Hematopoietic multipotent progenitor cell treated with erythropoietin and hydrocortisone succinate and interleukin-3 and kit ligand, for 17 days (in vitro differentiated cells): ENCODE measurements around the gene CORO7.
A peak's percentile ranks its signal among the peaks of the same experiment; 100 is the strongest.
"Not testable (repeated sequence)": the region's sequence is repeated elsewhere in the genome, so short reads cannot be mapped to it uniquely, and the experiment has no call there.

Source experiments
- DNase-seq: peaks from one replicate; pipeline ENCODE4 v3.0.0-alpha.2; 2015; ENCODE audit warnings: low spot score

CORO7 gene

GRCh38 chr16:4352843-4353242 is 63.6 kb downstream of the CORO7 start:
- DNase-seq = no peak

- no peak for DNase-seq
Measured at GRCh38 chr16:4351880-4352279, 64.5 kb downstream of the CORO7 start.

GRCh38 chr16:4350787-4351659 is 65.4 kb downstream of the CORO7 start, which contains the start of gene PAM16:
Gene PAM16 (minus strand): TSS chr16:4351321. CDS start chr16:4351234, 87 bp downstream.
- DNase-seq = peak; percentile 91

GRCh38 chr16:4350365-4350786 is 66.0 kb downstream of the CORO7 start:
- no peak for DNase-seq

GRCh38 chr16:4349332-4349731 is 67.1 kb downstream of the CORO7 start:
- no peak for DNase-seq

GRCh38 chr16:4347765-4348509 is 68.5 kb downstream of the CORO7 start:
- no peak for DNase-seq

- no peak for DNase-seq
Measured at GRCh38 chr16:4347010-4347409, 69.4 kb downstream of the CORO7 start.

- DNase-seq = no peak
Measured at GRCh38 chr16:4345836-4346781, 70.3 kb downstream of the CORO7 start.

- no peak for DNase-seq
Measured at GRCh38 chr16:4344983-4345835, 71.2 kb downstream of the CORO7 start.

- not testable (repeated sequence) for DNase-seq
Measured at GRCh38 chr16:4344300-4344982, 72.0 kb downstream of the CORO7 start.

- DNase-seq = no peak
Measured at GRCh38 chr16:4342866-4343744, 73.3 kb downstream of the CORO7 start.

- DNase-seq = no peak
Measured at GRCh38 chr16:4341250-4341649, 75.1 kb downstream of the CORO7 start.

- no peak for DNase-seq
Measured at GRCh38 chr16:4340443-4340842, 76.0 kb downstream of the CORO7 start.

- no peak for DNase-seq
Measured at GRCh38 chr16:4339909-4340308, 76.5 kb downstream of the CORO7 start.

- DNase-seq = no peak
Measured at GRCh38 chr16:4339455-4339854, 76.9 kb downstream of the CORO7 start.

- no peak for DNase-seq
Measured at GRCh38 chr16:4338712-4339299, 77.6 kb downstream of the CORO7 start.

GRCh38 chr16:4338125-4338582 is 78.2 kb downstream of the CORO7 start:
- no peak for DNase-seq

- DNase-seq = no peak
Measured at GRCh38 chr16:4337540-4338088, 78.8 kb downstream of the CORO7 start.
